AG04449 (cell line): Measurements from ENCODE around the gene SLC38A8.

Source experiments
- CTCF ChIA-PET: fragments of 350-600 bp; formaldehyde crosslinking; extraction: SDS; loops from one replicate; lab custom pipeline; 2021; ENCODE audit warnings: antibody characterized with exemption; lab: Yijun Ruan, JAX
- POLR2A ChIA-PET: fragments of 400-600, 350-600 bp; formaldehyde crosslinking; extraction: SDS; loops from one replicate; lab custom pipeline; 2020; ENCODE audit warnings: antibody characterized with exemption, inconsistent platforms; lab: Yijun Ruan, JAX
- DNase-seq: peaks from one replicate; pipeline ENCODE4 v3.0.0-alpha.2; 2010; ENCODE audit warnings: low read depth, low spot score
- H3K4me3 ChIP-seq: 2 replicates; pipeline ENCODE4 v1.5.1; 2011; ENCODE audit warnings: low read depth, mild to moderate bottlenecking, control low read depth, low read length
- CTCF ChIP-seq: IDR thresholded peaks from one replicate; pipeline ENCODE4 v1.5.1; 2011; ENCODE audit warnings: mild to moderate bottlenecking, moderate library complexity, low read length, control low read depth, inconsistent platforms; ENCODE audit not compliant: insufficient read depth; ENCODE audit errors: missing control alignments

Gene SLC38A8

GRCh38 chr16:84087001-84087400 lies 44.4 kb upstream of the SLC38A8 start:
- no peak for TF ChIP-seq CTCF
- CTCF ChIA-PET = interaction anchor here (1.5 to 14.6 kb wide), 7 partner anchors 10 to 100 kb away, joined by 4 to 295 read pairs (median 12); partner anchors contain the start of gene TAF1C
- DNase-seq = no peak
- POLR2A ChIA-PET = no interaction called here
- H3K4me3 ChIP-seq = no peak overlapping the region

GRCh38 chr16:84086341-84086740 lies 43.7 kb upstream of the SLC38A8 start:
- ChIA-PET POLR2A (no interaction called here), CTCF (interaction anchor here (0.9 to 14.6 kb wide), 10 partner anchors 9 to 397 kb away, joined by 3 to 295 read pairs (median 9); partner anchors contain the start of gene TAF1C)
- TF ChIP-seq CTCF = no peak
- no peak for DNase-seq
- no peak overlapping the region for H3K4me3 ChIP-seq

GRCh38 chr16:84085773-84086172 lies 43.2 kb upstream of the SLC38A8 start:
- POLR2A ChIA-PET = no interaction called here
- no peak for TF ChIP-seq CTCF
- CTCF ChIA-PET = interaction anchor here (0.9 to 14.6 kb wide), 18 partner anchors 8 to 397 kb away, joined by 3 to 295 read pairs (median 6); partner anchors contain the start of genes MBTPS1 and TAF1C
- H3K4me3 ChIP-seq = no peak overlapping the region
- DNase-seq = no peak

GRCh38 chr16:84085271-84085667 lies 42.7 kb upstream of the SLC38A8 start:
- CTCF ChIA-PET = interaction anchor here (0.8 to 14.6 kb wide), 29 partner anchors 10 to 398 kb away, joined by 3 to 295 read pairs (median 4); partner anchors contain the start of genes KCNG4, MBTPS1, OSGIN1 and TAF1C
- POLR2A ChIA-PET = no interaction called here
- DNase-seq = no peak
- TF ChIP-seq CTCF = no peak
- no peak overlapping the region for H3K4me3 ChIP-seq

- TF ChIP-seq CTCF = peak; percentile 88
- DNase-seq = no peak
- no peak overlapping the region for H3K4me3 ChIP-seq
- ChIA-PET POLR2A (no interaction called here), CTCF (interaction anchor here (0.7 to 14.6 kb wide), 33 partner anchors 8 to 394 kb away, joined by 3 to 295 read pairs (median 4); partner anchors contain the start of genes KCNG4, MBTPS1, OSGIN1 and TAF1C)
These were observed 42.1 kb upstream of the SLC38A8 start for GRCh38 chr16:84084570-84085270.
